ENCODE measurements around the gene OR2T11.

DNA sequence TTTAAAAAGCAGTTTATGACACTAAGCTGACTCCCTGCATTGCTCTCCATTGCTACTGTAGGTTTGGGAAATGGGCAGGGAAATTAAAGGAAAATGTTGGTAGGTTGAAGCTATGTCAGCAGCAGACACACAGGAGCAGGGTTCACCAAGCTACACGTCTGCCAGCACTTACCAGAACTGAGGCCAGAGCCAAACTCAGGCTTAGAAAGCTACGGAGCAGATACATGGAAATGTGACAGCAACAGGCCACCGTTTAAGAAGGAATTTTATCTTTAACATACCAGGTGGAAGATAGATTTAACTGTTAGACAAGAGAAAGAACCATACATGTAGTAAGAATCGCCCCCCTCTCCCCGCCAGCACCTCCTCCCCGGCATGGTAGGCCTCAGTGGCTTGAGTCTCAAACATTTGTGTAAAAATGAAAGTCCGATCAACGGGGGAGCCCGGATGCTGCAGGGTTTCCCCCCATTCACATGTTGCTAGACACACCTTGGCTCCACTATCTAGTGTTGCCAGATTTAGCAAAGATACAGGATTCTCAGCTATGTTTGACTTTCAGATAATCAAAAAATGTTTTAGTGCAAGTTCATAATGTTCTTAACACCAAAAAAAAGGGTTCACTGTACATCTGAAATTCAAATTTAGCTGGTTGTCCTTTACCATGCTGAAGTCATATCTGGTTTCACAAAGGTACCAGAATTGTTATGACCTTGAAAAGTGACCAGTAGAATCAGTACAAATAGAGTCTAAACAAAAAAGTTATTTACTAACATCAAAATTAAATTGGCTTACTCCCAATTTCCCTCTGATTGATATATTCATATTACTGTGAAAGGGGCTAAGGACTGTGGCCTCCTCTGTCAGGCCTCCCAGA, 6.7 kb downstream of the OR2T11 start:
- TF ChIP-seq POLR2A (IDR thresholded peaks at IDR 0.05; ENCODE audit: low read depth, low read length): no peak
- no peak for TF ChIP-seq TAF1 (IDR thresholded peaks at IDR 0.05; ENCODE audit: low read depth, low read length)
